ENCODE results near the gene NISCH. TPM values are rescaled to one million over a fixed set of nuclear protein-coding genes. Genes with fewer than 3 reads are reported as not detected.

NISCH gene
- total RNA-seq, 1 donor from 2014 or later: 62.5 TPM

- no peaks in the 10 kb centered on the region for H3K27me3 ChIP-seq (ENCODE audit: control insufficient read depth, insufficient read depth, low read length)
- TF ChIP-seq CTCF (IDR thresholded peaks at IDR 0.05; ENCODE audit: insufficient read depth, low read length, poor library complexity, severe bottlenecking): no peak
- no peak for DNase-seq (ENCODE audit: low read depth)
- no peaks in the 10 kb centered on the region for H3K36me3 ChIP-seq (ENCODE audit: control insufficient read depth, insufficient read depth, low read length)
- peak overlapping the region; percentile 78 for H3K4me3 ChIP-seq (ENCODE audit: low read depth, low read length)
Observed at GRCh38 chr3:52531860-52532516, 76.6 kb downstream of the NISCH start.

GRCh38 chr3:52532517-52532837 is 77.1 kb downstream of the NISCH start:
- no peaks in the 10 kb centered on the region for H3K27me3 ChIP-seq (ENCODE audit: control insufficient read depth, insufficient read depth, low read length)
- peak overlapping the region; percentile 78 for H3K4me3 ChIP-seq (ENCODE audit: low read depth, low read length)
- DNase-seq (ENCODE audit: low read depth): no peak
- no peak for TF ChIP-seq CTCF (IDR thresholded peaks at IDR 0.05; ENCODE audit: insufficient read depth, low read length, poor library complexity, severe bottlenecking)
- no peaks in the 10 kb centered on the region for H3K36me3 ChIP-seq (ENCODE audit: control insufficient read depth, insufficient read depth, low read length)

- Histone ChIP-seq H3K4me3 (ENCODE audit: low read depth, low read length) (peak overlapping the region; percentile 78), H3K27me3 (ENCODE audit: control insufficient read depth, insufficient read depth, low read length) (no peaks in the 10 kb centered on the region), H3K36me3 (ENCODE audit: control insufficient read depth, insufficient read depth, low read length) (no peaks in the 10 kb centered on the region)
- DNase-seq (ENCODE audit: low read depth): no peak
- TF ChIP-seq CTCF (IDR thresholded peaks at IDR 0.05; ENCODE audit: insufficient read depth, low read length, poor library complexity, severe bottlenecking): no peak
Observed at GRCh38 chr3:52532838-52533622, 77.6 kb downstream of the NISCH start.

GRCh38 chr3:52533623-52534280 is 78.3 kb downstream of the NISCH start, which contains the start of gene NT5DC2:
Gene NT5DC2 (minus strand): TSS chr3:52533857. CDS start chr3:52533737, 120 bp downstream.
- Histone ChIP-seq H3K27me3 (ENCODE audit: control insufficient read depth, insufficient read depth, low read length) (no peaks in the 10 kb centered on the region), H3K4me3 (ENCODE audit: low read depth, low read length) (peak within 1 kb of the TSS; percentile 78), H3K36me3 (ENCODE audit: control insufficient read depth, insufficient read depth, low read length) (no peaks in the 10 kb centered on the region)
- TF ChIP-seq CTCF (IDR thresholded peaks at IDR 0.05; ENCODE audit: insufficient read depth, low read length, poor library complexity, severe bottlenecking): no peak
- DNase-seq (ENCODE audit: low read depth): no peak

- TF ChIP-seq CTCF (IDR thresholded peaks at IDR 0.05; ENCODE audit: insufficient read depth, low read length, poor library complexity, severe bottlenecking): no peak
- DNase-seq (ENCODE audit: low read depth): no peak
- Histone ChIP-seq H3K36me3 (ENCODE audit: control insufficient read depth, insufficient read depth, low read length) (no peaks in the 10 kb centered on the region), H3K4me3 (ENCODE audit: low read depth, low read length) (peak overlapping the region; percentile 54), H3K27me3 (ENCODE audit: control insufficient read depth, insufficient read depth, low read length) (no peaks in the 10 kb centered on the region)
Observed at GRCh38 chr3:52534281-52535183, 79.1 kb downstream of the NISCH start.

Measured in kidney epithelial cell (primary cell).